Measurements from ENCODE around the gene KCNH6.

DNA sequence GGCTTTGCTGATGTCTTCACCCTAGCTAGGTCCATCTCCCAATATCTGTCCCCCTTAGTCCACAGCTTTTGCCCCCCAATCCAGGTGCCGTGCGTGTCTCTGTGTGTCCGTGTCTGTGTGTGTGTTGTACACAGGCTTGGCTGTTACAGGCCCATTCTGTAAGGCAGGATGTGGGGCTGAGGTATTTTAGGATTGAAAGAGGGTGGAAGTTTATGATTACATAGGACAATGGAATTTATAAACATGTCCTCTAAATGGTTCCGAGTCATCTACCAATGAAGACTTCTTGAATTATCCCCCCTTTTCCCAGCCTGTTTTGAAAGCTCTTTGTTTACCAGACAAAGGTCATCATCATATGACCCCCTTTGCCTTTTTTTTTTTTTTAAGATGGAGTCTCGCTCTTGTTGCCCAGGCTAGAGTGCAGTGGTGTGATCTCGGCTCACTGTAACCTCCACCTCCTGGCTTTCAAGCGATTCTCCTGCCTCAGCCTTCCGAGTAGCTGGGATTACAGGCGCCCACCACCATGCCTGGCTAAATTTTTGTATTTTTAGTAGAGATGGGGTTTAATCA is 24.4 kb upstream of the KCNH6 start:
- no peak for TF ChIP-seq SNAI2 (CRISPR knock-in tag; IDR thresholded peaks at IDR 0.05)
- no peak for TF ChIP-seq ESRRG (CRISPR knock-in tag; IDR thresholded peaks at IDR 0.05)
- no peak for TF ChIP-seq ARNTL (CRISPR knock-in tag; IDR thresholded peaks at IDR 0.05; ENCODE audit: borderline replicate concordance, low read depth)
- TF ChIP-seq, protein P1, sequence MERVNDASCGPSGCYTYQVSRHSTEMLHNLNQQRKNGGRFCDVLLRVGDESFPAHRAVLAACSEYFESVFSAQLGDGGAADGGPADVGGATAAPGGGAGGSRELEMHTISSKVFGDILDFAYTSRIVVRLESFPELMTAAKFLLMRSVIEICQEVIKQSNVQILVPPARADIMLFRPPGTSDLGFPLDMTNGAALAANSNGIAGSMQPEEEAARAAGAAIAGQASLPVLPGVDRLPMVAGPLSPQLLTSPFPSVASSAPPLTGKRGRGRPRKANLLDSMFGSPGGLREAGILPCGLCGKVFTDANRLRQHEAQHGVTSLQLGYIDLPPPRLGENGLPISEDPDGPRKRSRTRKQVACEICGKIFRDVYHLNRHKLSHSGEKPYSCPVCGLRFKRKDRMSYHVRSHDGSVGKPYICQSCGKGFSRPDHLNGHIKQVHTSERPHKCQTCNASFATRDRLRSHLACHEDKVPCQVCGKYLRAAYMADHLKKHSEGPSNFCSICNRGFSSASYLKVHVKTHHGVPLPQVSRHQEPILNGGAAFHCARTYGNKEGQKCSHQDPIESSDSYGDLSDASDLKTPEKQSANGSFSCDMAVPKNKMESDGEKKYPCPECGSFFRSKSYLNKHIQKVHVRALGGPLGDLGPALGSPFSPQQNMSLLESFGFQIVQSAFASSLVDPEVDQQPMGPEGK (CRISPR knock-in tag; IDR thresholded peaks at IDR 0.05; ENCODE audit: borderline replicate concordance), result no peak
- no peak for TF ChIP-seq ZNF70 (CRISPR knock-in tag; IDR thresholded peaks at IDR 0.05)
- TF ChIP-seq ZFP30 (CRISPR knock-in tag; IDR thresholded peaks at IDR 0.05), result no peak
- no peak for TF ChIP-seq ZFP3 (CRISPR knock-in tag; IDR thresholded peaks at IDR 0.05)
- TF ChIP-seq TOX (CRISPR knock-in tag; IDR thresholded peaks at IDR 0.05; ENCODE audit: borderline replicate concordance), result no peak
- no peak for TF ChIP-seq PPARA (CRISPR knock-in tag; IDR thresholded peaks at IDR 0.05; ENCODE audit: borderline replicate concordance)
- TF ChIP-seq, protein P2, sequence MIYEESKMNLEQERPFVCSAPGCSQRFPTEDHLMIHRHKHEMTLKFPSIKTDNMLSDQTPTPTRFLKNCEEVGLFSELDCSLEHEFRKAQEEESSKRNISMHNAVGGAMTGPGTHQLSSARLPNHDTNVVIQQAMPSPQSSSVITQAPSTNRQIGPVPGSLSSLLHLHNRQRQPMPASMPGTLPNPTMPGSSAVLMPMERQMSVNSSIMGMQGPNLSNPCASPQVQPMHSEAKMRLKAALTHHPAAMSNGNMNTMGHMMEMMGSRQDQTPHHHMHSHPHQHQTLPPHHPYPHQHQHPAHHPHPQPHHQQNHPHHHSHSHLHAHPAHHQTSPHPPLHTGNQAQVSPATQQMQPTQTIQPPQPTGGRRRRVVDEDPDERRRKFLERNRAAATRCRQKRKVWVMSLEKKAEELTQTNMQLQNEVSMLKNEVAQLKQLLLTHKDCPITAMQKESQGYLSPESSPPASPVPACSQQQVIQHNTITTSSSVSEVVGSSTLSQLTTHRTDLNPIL (CRISPR knock-in tag; IDR thresholded peaks at IDR 0.05; ENCODE audit: low read depth), result no peak

Measured in SK-N-SH treated with all-trans-retinoic acid at 6 μM for 48 hours (cell line).